T-helper 2 cell treated with Interferon-gamma antibody and Interleukin-4, amounts not matched to agents 100 ng/mL and 5 ng/mL, for 36 hours (primary cell): ENCODE measurements around the gene ZNF576. TPM values are rescaled to one million over a fixed set of nuclear protein-coding genes. Genes with fewer than 3 reads are reported as not detected.
"Not testable (repeated sequence)": the region's sequence is repeated elsewhere in the genome, so short reads cannot be mapped to it uniquely, and the experiment has no call there.

Source experiments
- intact Hi-C: fragments of 100-400 bp; cut with micrococcal nuclease; formaldehyde crosslinking; loops from one replicate; pipeline ENCODE4 v1.15.1; 2023
- total RNA-seq: library from RNA; stranded (reverse); gene quantifications from 2 replicates; pipeline ENCODE4 v1.2.3, GENCODE V29; 2022

The ZNF576 gene
- total RNA-seq, result 15.6 and 17.5 TPM in 2 replicates

- intact Hi-C loops, result loop anchor here (1.0 to 5.0 kb wide), 8 partner anchors 16 to 159 kb away; partner anchors contain the start of genes PINLYP, SMG9, XRCC1 and ZNF428
Observed at GRCh38 chr19:43595999-43596841, at the start of gene ZNF576, which contains the start of gene IRGQ. TSS of gene ZNF576 (plus strand) at chr19:43596595. CDS start at chr19:43597109, 514 bp downstream. TSS of gene IRGQ (minus strand) at chr19:43596134. CDS start at chr19:43595338, 796 bp downstream.

- intact Hi-C loops, result not testable (repeated sequence)
Observed at GRCh38 chr19:43547926-43548325, 48.5 kb upstream of the ZNF576 start.

- intact Hi-C loops, result no loop called here
Observed at GRCh38 chr19:43548706-43549105, 47.7 kb upstream of the ZNF576 start.

- intact Hi-C loops, result no loop called here
Observed at GRCh38 chr19:43551399-43552197, 44.8 kb upstream of the ZNF576 start.

- intact Hi-C loops, result no loop called here
Observed at GRCh38 chr19:43552198-43552450, 44.3 kb upstream of the ZNF576 start.

GRCh38 chr19:43552616-43553015, 43.8 kb upstream of the ZNF576 start:
- intact Hi-C loops, result no loop called here

- intact Hi-C loops, result no loop called here
Observed at GRCh38 chr19:43553656-43554055, 42.7 kb upstream of the ZNF576 start.

- intact Hi-C loops, result no loop called here
Observed at GRCh38 chr19:43554317-43554895, 42.0 kb upstream of the ZNF576 start.

GRCh38 chr19:43555185-43555770, 41.1 kb upstream of the ZNF576 start:
- intact Hi-C loops, result loop anchor here (1.0 kb wide), 1 partner anchor 39 kb away; no protein-coding TSS in a partner anchor

GRCh38 chr19:43560687-43561086, 35.7 kb upstream of the ZNF576 start:
- intact Hi-C loops, result no loop called here

GRCh38 chr19:43561139-43561970, 35.0 kb upstream of the ZNF576 start:
- intact Hi-C loops, result no loop called here

- intact Hi-C loops, result no loop called here
Observed at GRCh38 chr19:43562226-43562697, 34.1 kb upstream of the ZNF576 start.

GRCh38 chr19:43562698-43563241, 33.6 kb upstream of the ZNF576 start:
- intact Hi-C loops, result no loop called here

GRCh38 chr19:43563816-43564457, 32.5 kb upstream of the ZNF576 start:
- intact Hi-C loops, result no loop called here

- intact Hi-C loops, result no loop called here
Observed at GRCh38 chr19:43564800-43565199, 31.6 kb upstream of the ZNF576 start.

GRCh38 chr19:43569657-43570056, 26.7 kb upstream of the ZNF576 start:
- intact Hi-C loops, result no loop called here

GRCh38 chr19:43570174-43570791, 26.1 kb upstream of the ZNF576 start:
- intact Hi-C loops, result no loop called here

- intact Hi-C loops, result no loop called here
Observed at GRCh38 chr19:43572171-43572588, 24.2 kb upstream of the ZNF576 start.
